ENCODE results near the gene MAD2L1BP. TPM values are rescaled to one million over a fixed set of nuclear protein-coding genes. Genes with fewer than 3 reads are reported as not detected.

Gene MAD2L1BP
- total RNA-seq, 1 donor from 2014 or later, result 27.6 TPM

- H3K4me1 ChIP-seq, result peaks cover 36% of the 10 kb centered on the region
- H3K27ac ChIP-seq (replicated peaks), result no peak overlapping the region
- H3K36me3 ChIP-seq, result peaks cover 3% of the 10 kb centered on the region
- H3K27me3 ChIP-seq (ENCODE audit: low read depth), result no peaks in the 10 kb centered on the region
- intact Hi-C loops (cut with micrococcal nuclease), result loop anchor here (10.0 kb wide), 1 partner anchor 99 kb away; no protein-coding TSS in a partner anchor
- H3K9me3 ChIP-seq (replicated peaks), result peaks cover 8% of the 10 kb centered on the region
- no peak overlapping the region for H3K4me3 ChIP-seq
- no peak for DNase-seq
- TF ChIP-seq CTCF (IDR thresholded peaks at IDR 0.05; ENCODE audit: borderline replicate concordance), result no peak
Measured at GRCh38 chr6:43665376-43665775, 29.7 kb downstream of the MAD2L1BP start.

GRCh38 chr6:43666196-43666920 lies 30.7 kb downstream of the MAD2L1BP start:
- intact Hi-C loops (cut with micrococcal nuclease), result loop anchor here (10.0 kb wide), 1 partner anchor 98 kb away; no protein-coding TSS in a partner anchor
- no peaks in the 10 kb centered on the region for H3K27me3 ChIP-seq (ENCODE audit: low read depth)
- DNase-seq, result no peak
- H3K36me3 ChIP-seq, result peaks cover 13% of the 10 kb centered on the region
- no peak overlapping the region for H3K4me3 ChIP-seq
- TF ChIP-seq CTCF (IDR thresholded peaks at IDR 0.05; ENCODE audit: borderline replicate concordance), result no peak
- H3K27ac ChIP-seq (replicated peaks), result no peak overlapping the region
- no peaks in the 10 kb centered on the region for H3K9me3 ChIP-seq (replicated peaks)
- peaks cover 44% of the 10 kb centered on the region for H3K4me1 ChIP-seq

GRCh38 chr6:43667245-43668150 lies 31.9 kb downstream of the MAD2L1BP start:
- peak; percentile 84 for DNase-seq
- intact Hi-C loops (cut with micrococcal nuclease), result loop anchor here (10.0 kb wide), 1 partner anchor 97 kb away; no protein-coding TSS in a partner anchor
- peaks cover 24% of the 10 kb centered on the region for H3K36me3 ChIP-seq
- no peaks in the 10 kb centered on the region for H3K9me3 ChIP-seq (replicated peaks)
- peak; percentile 98 for TF ChIP-seq CTCF (IDR thresholded peaks at IDR 0.05; ENCODE audit: borderline replicate concordance)
- H3K4me1 ChIP-seq, result peaks cover 56% of the 10 kb centered on the region
- peak overlapping the region; percentile 89 for H3K27ac ChIP-seq (replicated peaks)
- H3K4me3 ChIP-seq, result peak overlapping the region; percentile 44
- H3K27me3 ChIP-seq (ENCODE audit: low read depth), result no peaks in the 10 kb centered on the region

- Histone ChIP-seq H3K27ac (replicated peaks) (peak overlapping the region; percentile 89), H3K36me3 (peaks cover 33% of the 10 kb centered on the region), H3K27me3 (ENCODE audit: low read depth) (no peaks in the 10 kb centered on the region), H3K9me3 (replicated peaks) (no peaks in the 10 kb centered on the region), H3K4me3 (no peak overlapping the region), H3K4me1 (peaks cover 65% of the 10 kb centered on the region)
- intact Hi-C loops (cut with micrococcal nuclease), result loop anchor here (10.0 kb wide), 1 partner anchor 96 kb away; no protein-coding TSS in a partner anchor
- TF ChIP-seq CTCF (IDR thresholded peaks at IDR 0.05; ENCODE audit: borderline replicate concordance), result peak; percentile 63
- peak; percentile 61 for DNase-seq
Measured at GRCh38 chr6:43668151-43669028, 32.8 kb downstream of the MAD2L1BP start.

Data from left ventricle myocardium inferior (tissue), 1 donor.